Type B pancreatic cell (in vitro differentiated cells): ENCODE results near the gene ADCYAP1R1. TPM values are rescaled to one million over a fixed set of nuclear protein-coding genes. Genes with fewer than 3 reads are reported as not detected.

Experiments
- DNase-seq: peaks from one replicate; pipeline ENCODE4 v3.0.0; 2021; ENCODE audit warnings: mixed read lengths; ENCODE audit not compliant: unreplicated experiment; ENCODE audit errors: extremely low spot score
- H3K27ac Mint-ChIP-seq: 2 replicates; pipeline ENCODE4 v1.8.0; 2021; ENCODE audit warnings: mild to moderate bottlenecking, mixed read lengths
- H3K27me3 Mint-ChIP-seq: 2 replicates; pipeline ENCODE4 v1.8.0; 2021; ENCODE audit warnings: mixed read lengths
- H3K36me3 Mint-ChIP-seq: 2 replicates; pipeline ENCODE4 v1.8.0; 2021; ENCODE audit warnings: mixed read lengths
- H3K4me1 Mint-ChIP-seq: one replicate; pipeline ENCODE4 v1.8.0; 2021; ENCODE audit warnings: mixed read lengths; ENCODE audit not compliant: unreplicated experiment
- H3K4me3 Mint-ChIP-seq: 2 replicates; pipeline ENCODE4 v1.8.0; 2021; ENCODE audit warnings: mild to moderate bottlenecking, mixed read lengths
- H3K9me3 Mint-ChIP-seq: 2 replicates; pipeline ENCODE4 v1.8.0; 2021; ENCODE audit warnings: mixed read lengths
- total RNA-seq: library from RNA; stranded (reverse); gene quantifications from 2 replicates; pipeline ENCODE4 v1.2.1, GENCODE V29; 2021; ENCODE audit warnings: low replicate concordance
- TF ChIP-seq, protein P1 (sequence below): fragments of 200-600 bp; sonication (generic); conservative IDR thresholded peaks from 2 replicates; pipeline ENCODE4 v1.5.0; 2021; ENCODE audit warnings: antibody characterized with exemption, mild to moderate bottlenecking

The ADCYAP1R1 gene
- total RNA-seq, 1 donor from 2014 or later: 2.8 TPM

GRCh38 chr7:31007634-31008033, 44.5 kb upstream of the ADCYAP1R1 start:
- no peak overlapping the region for H3K27ac Mint-ChIP-seq
- no peaks in the 10 kb centered on the region for H3K36me3 Mint-ChIP-seq
- H3K27me3 Mint-ChIP-seq: peaks cover 38% of the 10 kb centered on the region
- peaks cover 8% of the 10 kb centered on the region for H3K9me3 Mint-ChIP-seq
- no peak for DNase-seq
- TF ChIP-seq, protein P1, sequence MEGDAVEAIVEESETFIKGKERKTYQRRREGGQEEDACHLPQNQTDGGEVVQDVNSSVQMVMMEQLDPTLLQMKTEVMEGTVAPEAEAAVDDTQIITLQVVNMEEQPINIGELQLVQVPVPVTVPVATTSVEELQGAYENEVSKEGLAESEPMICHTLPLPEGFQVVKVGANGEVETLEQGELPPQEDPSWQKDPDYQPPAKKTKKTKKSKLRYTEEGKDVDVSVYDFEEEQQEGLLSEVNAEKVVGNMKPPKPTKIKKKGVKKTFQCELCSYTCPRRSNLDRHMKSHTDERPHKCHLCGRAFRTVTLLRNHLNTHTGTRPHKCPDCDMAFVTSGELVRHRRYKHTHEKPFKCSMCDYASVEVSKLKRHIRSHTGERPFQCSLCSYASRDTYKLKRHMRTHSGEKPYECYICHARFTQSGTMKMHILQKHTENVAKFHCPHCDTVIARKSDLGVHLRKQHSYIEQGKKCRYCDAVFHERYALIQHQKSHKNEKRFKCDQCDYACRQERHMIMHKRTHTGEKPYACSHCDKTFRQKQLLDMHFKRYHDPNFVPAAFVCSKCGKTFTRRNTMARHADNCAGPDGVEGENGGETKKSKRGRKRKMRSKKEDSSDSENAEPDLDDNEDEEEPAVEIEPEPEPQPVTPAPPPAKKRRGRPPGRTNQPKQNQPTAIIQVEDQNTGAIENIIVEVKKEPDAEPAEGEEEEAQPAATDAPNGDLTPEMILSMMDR: no peak
- H3K4me1 Mint-ChIP-seq: no peaks in the 10 kb centered on the region
- no peak overlapping the region for H3K4me3 Mint-ChIP-seq

DNA sequence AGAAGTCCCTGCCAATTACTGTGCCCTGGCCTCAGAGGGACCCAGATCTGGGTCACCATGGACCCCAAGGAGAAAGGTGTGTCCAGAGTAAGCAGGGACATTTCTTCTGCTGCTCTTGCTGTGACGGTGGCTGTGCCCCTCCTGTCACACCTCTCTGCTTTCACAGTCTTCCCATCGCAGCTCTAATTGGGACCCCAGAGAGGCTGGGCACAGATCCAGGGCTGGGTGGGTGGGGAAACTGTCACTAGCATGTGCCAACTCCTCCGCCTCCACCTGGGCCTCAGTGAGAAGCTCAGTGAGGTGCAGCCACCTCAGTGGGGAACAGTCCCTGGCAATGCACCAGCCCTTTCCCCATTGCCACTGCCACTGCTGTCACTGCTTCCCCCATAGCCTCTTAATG, 37.3 kb upstream of the ADCYAP1R1 start:
- no peak for DNase-seq
- TF ChIP-seq, protein P1: no peak
- H3K4me1 Mint-ChIP-seq: no peaks in the 10 kb centered on the region
- H3K4me3 Mint-ChIP-seq: no peak overlapping the region
- peaks cover 25% of the 10 kb centered on the region for H3K27me3 Mint-ChIP-seq
- H3K36me3 Mint-ChIP-seq: no peaks in the 10 kb centered on the region
- H3K9me3 Mint-ChIP-seq: peaks cover 8% of the 10 kb centered on the region
- no peak overlapping the region for H3K27ac Mint-ChIP-seq

DNA sequence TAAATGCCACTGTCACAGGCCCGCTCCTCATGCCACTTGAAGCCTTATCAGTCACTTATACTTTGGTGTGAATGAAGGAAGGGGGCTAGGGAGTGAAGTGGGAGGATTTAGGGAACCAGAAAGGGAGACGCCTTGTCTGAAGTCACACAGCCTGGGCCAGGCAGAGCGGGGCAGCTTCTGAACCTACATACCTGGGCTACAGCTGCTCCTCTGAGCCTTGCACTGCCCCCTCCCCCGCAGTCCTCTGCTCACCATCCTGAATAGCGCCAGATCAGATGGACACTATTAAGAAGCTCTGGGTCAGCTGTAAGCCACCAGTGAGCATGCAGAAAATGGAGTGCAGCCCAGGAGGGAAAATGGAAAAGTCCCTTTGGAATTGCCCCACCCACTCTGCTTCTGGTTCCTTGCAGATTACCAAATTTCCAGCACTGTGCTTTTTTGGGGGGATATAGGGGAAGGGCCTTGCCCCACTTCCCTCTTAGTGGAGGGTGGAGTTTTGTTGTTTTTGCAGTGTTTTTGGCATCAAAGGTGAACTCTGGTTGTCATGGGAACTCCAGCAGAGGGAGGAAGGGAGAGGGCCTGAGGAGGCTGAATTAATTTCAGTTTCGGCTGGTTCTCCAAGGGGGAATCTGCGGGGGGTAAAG, 35.0 kb upstream of the ADCYAP1R1 start:
- DNase-seq: no peak
- H3K27me3 Mint-ChIP-seq: peaks cover 26% of the 10 kb centered on the region
- no peak overlapping the region for H3K27ac Mint-ChIP-seq
- H3K9me3 Mint-ChIP-seq: no peaks in the 10 kb centered on the region
- H3K4me3 Mint-ChIP-seq: no peak overlapping the region
- H3K4me1 Mint-ChIP-seq: no peaks in the 10 kb centered on the region
- TF ChIP-seq, protein P1: no peak
- no peaks in the 10 kb centered on the region for H3K36me3 Mint-ChIP-seq

DNA sequence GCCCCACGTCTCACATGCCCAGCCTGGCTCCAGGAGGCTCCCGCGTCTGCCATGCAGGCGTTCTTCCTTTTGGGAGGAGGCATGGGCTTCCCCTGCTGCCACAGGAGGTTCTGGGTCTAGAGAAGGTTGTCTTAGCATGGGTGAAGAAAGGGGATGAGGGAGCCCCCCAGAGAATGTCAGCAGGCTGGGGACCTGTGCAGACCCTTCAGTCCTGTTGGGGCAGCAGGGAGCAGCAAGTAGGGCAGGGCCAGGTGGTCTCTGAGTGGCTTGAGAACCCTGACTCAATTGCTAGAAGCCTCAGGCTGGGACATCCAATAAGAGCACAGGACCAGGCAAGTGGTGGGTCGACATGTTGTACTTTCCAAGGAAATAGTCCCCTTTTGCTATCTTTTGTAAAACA, 34.4 kb upstream of the ADCYAP1R1 start:
- H3K4me1 Mint-ChIP-seq: no peaks in the 10 kb centered on the region
- H3K27me3 Mint-ChIP-seq: peaks cover 26% of the 10 kb centered on the region
- TF ChIP-seq, protein P1: no peak

DNA sequence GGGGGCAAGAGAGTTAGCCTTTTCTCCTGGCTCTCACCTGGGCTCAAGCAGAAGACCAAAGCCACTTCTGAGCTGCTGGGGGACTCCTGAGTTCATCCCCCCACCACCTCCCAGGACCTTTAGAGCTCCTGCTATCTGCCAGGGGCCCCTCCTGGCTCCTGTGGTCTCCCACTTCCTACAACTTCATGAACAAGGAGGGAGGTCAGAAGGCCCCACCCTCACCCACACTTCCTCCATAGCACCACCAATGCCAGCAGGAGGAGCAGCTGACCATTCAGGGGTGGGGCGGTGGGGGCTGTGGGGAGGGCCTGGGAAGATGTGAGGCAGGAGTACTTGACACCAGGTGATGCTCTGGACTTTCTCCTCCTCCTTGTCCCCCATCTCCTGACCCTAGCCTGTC, 32.6 kb upstream of the ADCYAP1R1 start:
- DNase-seq: no peak
- H3K4me3 Mint-ChIP-seq: no peak overlapping the region
- no peaks in the 10 kb centered on the region for H3K9me3 Mint-ChIP-seq
- no peaks in the 10 kb centered on the region for H3K36me3 Mint-ChIP-seq
- H3K4me1 Mint-ChIP-seq: no peaks in the 10 kb centered on the region
- TF ChIP-seq, protein P1: no peak
- H3K27ac Mint-ChIP-seq: no peak overlapping the region
- peaks cover 20% of the 10 kb centered on the region for H3K27me3 Mint-ChIP-seq

More for the DNA sequence above, 34.4 kb upstream of the ADCYAP1R1 start:
- no peak for DNase-seq
- Mint-ChIP-seq H3K27ac (no peak overlapping the region), H3K36me3 (no peaks in the 10 kb centered on the region), H3K4me3 (no peak overlapping the region), H3K9me3 (no peaks in the 10 kb centered on the region)

- no peaks in the 10 kb centered on the region for H3K9me3 Mint-ChIP-seq
- no peak for DNase-seq
- H3K27ac Mint-ChIP-seq: no peak overlapping the region
- H3K27me3 Mint-ChIP-seq: peaks cover 20% of the 10 kb centered on the region
- no peak overlapping the region for H3K4me3 Mint-ChIP-seq
- H3K4me1 Mint-ChIP-seq: no peaks in the 10 kb centered on the region
- no peaks in the 10 kb centered on the region for H3K36me3 Mint-ChIP-seq
- TF ChIP-seq, protein P1: no peak
Observed at GRCh38 chr7:31020161-31020560, 31.9 kb upstream of the ADCYAP1R1 start.
